ENCODE results near the gene PSTPIP2.

PSTPIP2 gene

GRCh38 chr18:46040747-46041104 is 31.3 kb downstream of the PSTPIP2 start:
- Histone ChIP-seq H3K27me3 (no peaks in the 10 kb centered on the region), H3K4me3 (ENCODE audit: low read depth in 1 of 2, low read length in 1 of 2) (no peak overlapping the region), H3K9me3 (no peaks in the 10 kb centered on the region), H3K27ac (peak overlapping the region; percentile 67), H3K4me1 (ENCODE audit: control insufficient read depth in 1 of 2, insufficient read depth in 1 of 2, low read depth in 1 of 2, low read length in 1 of 2) (peaks cover 40 to 51% of the 10 kb centered on the region in 2 experiments), H3K36me3 (peaks cover 39% of the 10 kb centered on the region)
- TF ChIP-seq, protein P1, sequence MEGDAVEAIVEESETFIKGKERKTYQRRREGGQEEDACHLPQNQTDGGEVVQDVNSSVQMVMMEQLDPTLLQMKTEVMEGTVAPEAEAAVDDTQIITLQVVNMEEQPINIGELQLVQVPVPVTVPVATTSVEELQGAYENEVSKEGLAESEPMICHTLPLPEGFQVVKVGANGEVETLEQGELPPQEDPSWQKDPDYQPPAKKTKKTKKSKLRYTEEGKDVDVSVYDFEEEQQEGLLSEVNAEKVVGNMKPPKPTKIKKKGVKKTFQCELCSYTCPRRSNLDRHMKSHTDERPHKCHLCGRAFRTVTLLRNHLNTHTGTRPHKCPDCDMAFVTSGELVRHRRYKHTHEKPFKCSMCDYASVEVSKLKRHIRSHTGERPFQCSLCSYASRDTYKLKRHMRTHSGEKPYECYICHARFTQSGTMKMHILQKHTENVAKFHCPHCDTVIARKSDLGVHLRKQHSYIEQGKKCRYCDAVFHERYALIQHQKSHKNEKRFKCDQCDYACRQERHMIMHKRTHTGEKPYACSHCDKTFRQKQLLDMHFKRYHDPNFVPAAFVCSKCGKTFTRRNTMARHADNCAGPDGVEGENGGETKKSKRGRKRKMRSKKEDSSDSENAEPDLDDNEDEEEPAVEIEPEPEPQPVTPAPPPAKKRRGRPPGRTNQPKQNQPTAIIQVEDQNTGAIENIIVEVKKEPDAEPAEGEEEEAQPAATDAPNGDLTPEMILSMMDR (IDR thresholded peaks at IDR 0.05) = no peak

GRCh38 chr18:46040033-46040746 is 31.9 kb downstream of the PSTPIP2 start:
- no peaks in the 10 kb centered on the region for H3K9me3 ChIP-seq
- peaks cover 40 to 54% of the 10 kb centered on the region in 2 experiments for H3K4me1 ChIP-seq (ENCODE audit: control insufficient read depth in 1 of 2, insufficient read depth in 1 of 2, low read depth in 1 of 2, low read length in 1 of 2)
- TF ChIP-seq, protein P1 (IDR thresholded peaks at IDR 0.05) = no peak
- H3K4me3 ChIP-seq (ENCODE audit: low read depth in 1 of 2, low read length in 1 of 2) = no peak overlapping the region
- H3K27me3 ChIP-seq = no peaks in the 10 kb centered on the region
- H3K36me3 ChIP-seq = peaks cover 43% of the 10 kb centered on the region
- H3K27ac ChIP-seq = peak overlapping the region; percentile 67

DNA sequence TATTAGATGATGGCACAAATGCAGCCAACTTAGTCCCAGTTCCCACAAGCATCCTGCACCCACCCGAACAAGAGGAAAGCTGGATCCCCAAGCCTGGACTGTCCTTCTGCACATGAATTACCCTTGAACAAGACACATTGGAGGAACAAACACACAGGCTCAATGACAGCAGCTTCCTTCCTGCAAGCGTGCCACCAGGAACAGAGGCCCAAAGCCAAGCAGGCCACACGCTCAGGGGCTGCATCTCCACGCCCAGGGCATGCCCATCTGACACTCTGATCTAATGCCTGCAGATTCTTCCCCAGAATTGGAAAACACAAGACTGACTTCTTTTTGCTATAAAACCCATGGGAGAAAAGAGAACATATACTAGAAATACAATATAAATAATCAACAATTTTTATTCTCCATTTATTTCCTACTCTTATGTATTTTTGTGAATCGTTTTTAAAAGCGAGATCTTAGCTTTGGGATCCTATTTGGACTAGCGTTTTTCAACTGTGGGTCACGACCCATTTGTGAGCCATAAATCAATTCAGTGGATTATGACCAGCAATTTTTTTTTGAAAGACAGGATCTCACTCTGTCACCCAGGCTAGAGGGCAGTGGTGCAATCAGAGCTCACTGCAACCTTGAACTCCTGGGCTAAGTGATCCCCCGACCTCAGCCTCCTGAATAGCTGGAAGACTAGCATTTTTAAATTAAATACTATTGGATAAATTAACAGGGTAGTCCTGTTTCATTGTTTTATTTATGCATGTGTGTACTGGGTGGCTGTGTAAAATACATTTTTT is 34.4 kb downstream of the PSTPIP2 start:
- TF ChIP-seq, protein P1 (IDR thresholded peaks at IDR 0.05) = no peak
- H3K4me1 ChIP-seq (ENCODE audit: control insufficient read depth in 1 of 2, insufficient read depth in 1 of 2, low read depth in 1 of 2, low read length in 1 of 2) = peaks cover 46 to 56% of the 10 kb centered on the region in 2 experiments
- H3K9me3 ChIP-seq = no peaks in the 10 kb centered on the region
- H3K27me3 ChIP-seq = no peaks in the 10 kb centered on the region
- H3K36me3 ChIP-seq = peaks cover 47% of the 10 kb centered on the region
- H3K4me3 ChIP-seq (ENCODE audit: low read depth in 1 of 2, low read length in 1 of 2) = no peak overlapping the region
- H3K27ac ChIP-seq = peak overlapping the region; percentile 56

DNA sequence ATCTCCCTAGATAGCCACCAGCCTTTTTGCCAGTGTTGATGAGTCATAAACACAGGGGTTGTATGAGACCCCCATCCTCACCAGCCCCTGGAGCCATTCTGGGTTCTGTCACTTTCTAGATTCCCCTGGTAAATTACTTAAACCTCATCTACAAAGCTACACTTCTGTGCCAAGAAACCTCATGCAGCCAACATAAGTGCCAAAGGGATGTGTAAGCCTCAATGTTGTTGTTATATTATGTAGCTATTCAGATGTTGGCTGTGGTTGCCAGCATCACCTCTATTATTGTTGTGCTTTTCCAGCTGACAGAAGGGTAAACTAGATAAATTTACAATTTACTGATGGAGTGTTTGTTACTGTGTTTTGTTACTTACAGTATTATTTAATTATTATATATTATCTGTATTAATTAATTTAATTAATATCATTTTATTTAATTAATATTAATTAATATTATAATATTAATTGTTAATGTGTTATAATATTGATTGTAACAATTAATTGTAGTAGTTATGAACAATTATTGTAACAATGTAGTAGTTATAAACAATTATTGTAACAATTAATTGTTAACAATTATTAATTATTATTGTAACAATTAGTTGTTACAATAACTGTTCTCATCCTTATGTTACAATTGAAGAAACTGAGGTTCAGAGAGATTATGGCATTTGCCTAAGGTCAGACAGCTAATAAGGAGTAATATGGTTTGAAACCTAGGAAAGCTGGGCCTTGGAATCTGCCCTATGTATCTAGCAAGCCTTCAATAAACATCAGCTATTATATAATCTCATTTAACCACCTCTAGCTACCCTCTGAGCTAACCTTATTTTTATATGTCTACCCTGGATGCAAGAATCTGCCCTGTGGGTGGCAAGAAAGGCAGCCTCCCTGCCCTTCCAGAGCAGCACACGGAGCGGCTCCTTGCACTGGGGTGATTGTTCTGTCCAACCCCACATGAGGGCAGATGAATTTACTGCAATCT is 36.1 kb downstream of the PSTPIP2 start:
- peak overlapping the region; percentile 56 for H3K27ac ChIP-seq
- peaks cover 39% of the 10 kb centered on the region in 2 experiments for H3K4me1 ChIP-seq (ENCODE audit: control insufficient read depth in 1 of 2, insufficient read depth in 1 of 2, low read depth in 1 of 2, low read length in 1 of 2)
- H3K9me3 ChIP-seq = no peaks in the 10 kb centered on the region
- TF ChIP-seq, protein P1 (IDR thresholded peaks at IDR 0.05) = no peak
- H3K4me3 ChIP-seq (ENCODE audit: low read depth in 1 of 2, low read length in 1 of 2) = no peak overlapping the region
- peaks cover 47% of the 10 kb centered on the region for H3K36me3 ChIP-seq
- no peaks in the 10 kb centered on the region for H3K27me3 ChIP-seq

GRCh38 chr18:46034230-46034629 is 37.8 kb downstream of the PSTPIP2 start:
- H3K36me3 ChIP-seq = peaks cover 40% of the 10 kb centered on the region
- H3K9me3 ChIP-seq = no peaks in the 10 kb centered on the region
- H3K4me1 ChIP-seq (ENCODE audit: control insufficient read depth in 1 of 2, insufficient read depth in 1 of 2, low read depth in 1 of 2, low read length in 1 of 2) = peaks cover 45 to 50% of the 10 kb centered on the region in 2 experiments
- H3K27ac ChIP-seq = peak overlapping the region; percentile 66
- no peaks in the 10 kb centered on the region for H3K27me3 ChIP-seq
- TF ChIP-seq, protein P1 (IDR thresholded peaks at IDR 0.05) = no peak
- H3K4me3 ChIP-seq (ENCODE audit: low read depth in 1 of 2, low read length in 1 of 2) = no peak overlapping the region

All from neutrophil (primary cell).